Measurements from ENCODE around the gene CCDC78.

DNA sequence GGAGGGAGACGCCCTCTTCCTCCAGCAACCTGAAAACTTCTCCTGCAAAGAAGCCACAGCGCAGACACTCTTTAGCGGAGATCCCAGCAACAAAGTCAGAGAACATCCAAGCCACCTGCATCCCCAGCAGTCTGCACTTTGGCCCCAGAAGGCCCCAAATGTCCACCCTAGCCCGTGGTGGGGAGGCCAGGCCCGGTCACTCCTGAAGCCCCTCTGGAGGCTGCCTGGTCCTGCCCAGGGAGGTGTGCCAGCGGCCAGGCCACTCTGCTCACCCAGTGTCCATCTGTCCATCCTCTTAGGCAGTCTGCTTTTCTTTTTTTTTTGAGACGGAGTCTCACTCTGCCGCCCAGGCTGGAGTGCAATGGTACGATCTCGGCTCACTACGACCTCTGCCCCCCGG is 6.1 kb upstream of the CCDC78 start:
- TF ChIP-seq ZNF317 (CRISPR knock-in tag; IDR thresholded peaks at IDR 0.05; ENCODE audit: borderline replicate concordance, low read depth) (no peak), NFYB (CRISPR knock-in tag; conservative IDR thresholded peaks at IDR 0.05; ENCODE audit: low read depth) (no peak), ZNF121 (CRISPR knock-in tag; IDR thresholded peaks at IDR 0.05) (no peak), CREB1 (CRISPR knock-in tag; IDR thresholded peaks at IDR 0.05) (no peak), FOXK1 (CRISPR knock-in tag; IDR thresholded peaks at IDR 0.05) (no peak)
- TF ChIP-seq, protein P1, sequence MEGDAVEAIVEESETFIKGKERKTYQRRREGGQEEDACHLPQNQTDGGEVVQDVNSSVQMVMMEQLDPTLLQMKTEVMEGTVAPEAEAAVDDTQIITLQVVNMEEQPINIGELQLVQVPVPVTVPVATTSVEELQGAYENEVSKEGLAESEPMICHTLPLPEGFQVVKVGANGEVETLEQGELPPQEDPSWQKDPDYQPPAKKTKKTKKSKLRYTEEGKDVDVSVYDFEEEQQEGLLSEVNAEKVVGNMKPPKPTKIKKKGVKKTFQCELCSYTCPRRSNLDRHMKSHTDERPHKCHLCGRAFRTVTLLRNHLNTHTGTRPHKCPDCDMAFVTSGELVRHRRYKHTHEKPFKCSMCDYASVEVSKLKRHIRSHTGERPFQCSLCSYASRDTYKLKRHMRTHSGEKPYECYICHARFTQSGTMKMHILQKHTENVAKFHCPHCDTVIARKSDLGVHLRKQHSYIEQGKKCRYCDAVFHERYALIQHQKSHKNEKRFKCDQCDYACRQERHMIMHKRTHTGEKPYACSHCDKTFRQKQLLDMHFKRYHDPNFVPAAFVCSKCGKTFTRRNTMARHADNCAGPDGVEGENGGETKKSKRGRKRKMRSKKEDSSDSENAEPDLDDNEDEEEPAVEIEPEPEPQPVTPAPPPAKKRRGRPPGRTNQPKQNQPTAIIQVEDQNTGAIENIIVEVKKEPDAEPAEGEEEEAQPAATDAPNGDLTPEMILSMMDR (IDR thresholded peaks at IDR 0.05) = no peak
- TF ChIP-seq, protein P2, sequence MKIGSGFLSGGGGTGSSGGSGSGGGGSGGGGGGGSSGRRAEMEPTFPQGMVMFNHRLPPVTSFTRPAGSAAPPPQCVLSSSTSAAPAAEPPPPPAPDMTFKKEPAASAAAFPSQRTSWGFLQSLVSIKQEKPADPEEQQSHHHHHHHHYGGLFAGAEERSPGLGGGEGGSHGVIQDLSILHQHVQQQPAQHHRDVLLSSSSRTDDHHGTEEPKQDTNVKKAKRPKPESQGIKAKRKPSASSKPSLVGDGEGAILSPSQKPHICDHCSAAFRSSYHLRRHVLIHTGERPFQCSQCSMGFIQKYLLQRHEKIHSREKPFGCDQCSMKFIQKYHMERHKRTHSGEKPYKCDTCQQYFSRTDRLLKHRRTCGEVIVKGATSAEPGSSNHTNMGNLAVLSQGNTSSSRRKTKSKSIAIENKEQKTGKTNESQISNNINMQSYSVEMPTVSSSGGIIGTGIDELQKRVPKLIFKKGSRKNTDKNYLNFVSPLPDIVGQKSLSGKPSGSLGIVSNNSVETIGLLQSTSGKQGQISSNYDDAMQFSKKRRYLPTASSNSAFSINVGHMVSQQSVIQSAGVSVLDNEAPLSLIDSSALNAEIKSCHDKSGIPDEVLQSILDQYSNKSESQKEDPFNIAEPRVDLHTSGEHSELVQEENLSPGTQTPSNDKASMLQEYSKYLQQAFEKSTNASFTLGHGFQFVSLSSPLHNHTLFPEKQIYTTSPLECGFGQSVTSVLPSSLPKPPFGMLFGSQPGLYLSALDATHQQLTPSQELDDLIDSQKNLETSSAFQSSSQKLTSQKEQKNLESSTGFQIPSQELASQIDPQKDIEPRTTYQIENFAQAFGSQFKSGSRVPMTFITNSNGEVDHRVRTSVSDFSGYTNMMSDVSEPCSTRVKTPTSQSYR (CRISPR knock-in tag; IDR thresholded peaks at IDR 0.05) = no peak

Measured in WTC11 (cell line).